Gastrocnemius medialis (tissue), 4 donors: ENCODE data around the gene ZNF787. TPM values are rescaled to one million over a fixed set of nuclear protein-coding genes. Genes with fewer than 3 reads are reported as not detected.

Experiments
- ATAC-seq, 2 donors: fragments of 150-250 bp; one replicate each; pipeline ENCODE4 v1.9.1; 2016
- DNase-seq, 2 donors: peaks; one replicate each; pipeline ENCODE4 v3.0.0-alpha.2; 2019
- H3K27ac ChIP-seq, 4 donors: fragments of 200-600 bp; sonication (generic); 1 replicate in 1 of 4; 2 replicates in 3 of 4; pipeline ENCODE4 v1.5.1; 2016 to 2018; ENCODE audit warnings: mild to moderate bottlenecking in 2 of 4, moderate library complexity in 1 of 4
- H3K27me3 ChIP-seq, 3 donors: fragments of 200-600 bp; sonication (generic) in 2 of 3; 1 replicate in 1 of 3; 2 replicates in 2 of 3; pipeline versions ENCODE4 v1.5.1 to v1.6.0; 2016 to 2019; ENCODE audit warnings: mild to moderate bottlenecking in 1 of 3, moderate library complexity in 1 of 3
- H3K36me3 ChIP-seq, 2 donors: fragments of 200-600 bp; sonication (generic) in 1 of 2; one replicate each; pipeline ENCODE4 v1.5.1; 2017 to 2018
- H3K4me1 ChIP-seq, 2 donors: fragments of 200-600 bp; sonication (generic) in 1 of 2; one replicate each; pipeline ENCODE4 v1.5.1; 2016 to 2017; ENCODE audit warnings: mild to moderate bottlenecking in 2 of 2
- H3K4me3 ChIP-seq, 4 donors: fragments of 200-600 bp; sonication (generic) in 3 of 4; 1 replicate in 1 of 4; 2 replicates in 3 of 4; pipeline ENCODE4 v1.5.1; 2016 to 2019; ENCODE audit warnings: mild to moderate bottlenecking in 2 of 4
- H3K9me3 ChIP-seq, 3 donors: fragments of 200-600 bp; sonication (generic) in 2 of 3; 1 replicate in 1 of 3; 2 replicates in 2 of 3; pipeline ENCODE4 v1.5.1; 2016 to 2019
- CTCF ChIP-seq, 5 experiments: fragments of 450-650 bp in 3 of 5; fragments of 200-600 bp in 2 of 5; sonication (generic) in 2 of 5; IDR thresholded peaks in 4 of 5; conservative IDR thresholded peaks in 1 of 5; 1 replicate in 4 of 5; 2 replicates in 1 of 5; pipeline ENCODE4 v1.5.1; 2016 to 2019; ENCODE audit warnings: antibody characterized with exemption in 5 of 5, mild to moderate bottlenecking in 3 of 5, moderate library complexity in 3 of 5
- POLR2A ChIP-seq, 2 donors: fragments of 450-650 bp; IDR thresholded peaks; one replicate each; pipeline ENCODE4 v1.6.1; 2017; ENCODE audit warnings: antibody characterized with exemption in 2 of 2, mild to moderate bottlenecking in 2 of 2, moderate library complexity in 2 of 2
- in situ Hi-C, 4 donors: fragments of 200-750 bp; cut with MboI; loops; one replicate each; pipeline versions ENCODE4 v1.15.0 to v1.8.0; 2017; ENCODE audit warnings: low sequenced_read_pairs in 4 of 4
- intact Hi-C: fragments of 100-400 bp; cut with DNase I; formaldehyde crosslinking; loops from one replicate; pipeline ENCODE4 v1.15.1; 2023; ENCODE audit warnings: low total_unique reads
- total RNA-seq, 4 donors: library from RNA; depleted of rRNA; stranded (reverse); fragments of >200 nt; gene quantifications; one replicate each; pipeline versions ENCODE4 v1.1.0 to v1.2.3, GENCODE V29; 2016

ZNF787 gene
- total RNA-seq, 4 donors from 2014 or later = 16.7 to 43.0 (median 26.5) TPM

GRCh38 chr19:56071151-56071550 is 49.9 kb downstream of the ZNF787 start:
- DNase-seq (no peak), ATAC-seq (no peak)
- in situ Hi-C loops (loop anchor here in 3 of 4 donors (10.0 kb wide), 3 partner anchors 94 to 284 kb away; no protein-coding TSS in a partner anchor), intact Hi-C loops (no loop called here)
- Histone ChIP-seq H3K27me3 (peaks cover 0 to 1% (median under 1%) of the 10 kb centered on the region in 3 donors), H3K9me3 (no peaks in the 10 kb centered on the region), H3K4me1 (no peaks in the 10 kb centered on the region), H3K36me3 (no peaks in the 10 kb centered on the region), H3K27ac (no peak overlapping the region), H3K4me3 (no peak overlapping the region)
- TF ChIP-seq CTCF (IDR thresholded peaks at IDR 0.05 in 4 of 5, conservative IDR thresholded peaks at IDR 0.05 in 1 of 5) (no peak), POLR2A (IDR thresholded peaks at IDR 0.05) (no peak)

GRCh38 chr19:56069642-56070041 is 51.5 kb downstream of the ZNF787 start:
- DNase-seq (no peak), ATAC-seq (no peak)
- H3K36me3 ChIP-seq = no peaks in the 10 kb centered on the region
- peaks cover 0 to 5% (median 2%) of the 10 kb centered on the region in 3 donors for H3K27me3 ChIP-seq
- in situ Hi-C loops (loop anchor here (5.0 to 10.0 kb wide), 4 partner anchors 95 to 285 kb away; no protein-coding TSS in a partner anchor), intact Hi-C loops (no loop called here)
- no peak overlapping the region for H3K27ac ChIP-seq
- TF ChIP-seq CTCF (IDR thresholded peaks at IDR 0.05 in 4 of 5, conservative IDR thresholded peaks at IDR 0.05 in 1 of 5) (no peak), POLR2A (IDR thresholded peaks at IDR 0.05) (no peak)
- no peaks in the 10 kb centered on the region for H3K4me1 ChIP-seq
- no peaks in the 10 kb centered on the region for H3K9me3 ChIP-seq
- no peak overlapping the region for H3K4me3 ChIP-seq

- Histone ChIP-seq H3K27me3 (peaks cover 0 to 5% (median 2%) of the 10 kb centered on the region in 3 donors), H3K9me3 (no peaks in the 10 kb centered on the region), H3K36me3 (no peaks in the 10 kb centered on the region), H3K4me1 (no peaks in the 10 kb centered on the region), H3K4me3 (peak overlapping the region in 1 of 4 donors; percentile 7), H3K27ac (no peak overlapping the region)
- in situ Hi-C loops = loop anchor here in 1 of 4 donors (5.0 kb wide), 1 partner anchor 281 kb away; no protein-coding TSS in a partner anchor
- TF ChIP-seq CTCF (IDR thresholded peaks at IDR 0.05 in 4 of 5, conservative IDR thresholded peaks at IDR 0.05 in 1 of 5) = peak; percentile 44 to 88 (median 71)
- no peak for TF ChIP-seq POLR2A (IDR thresholded peaks at IDR 0.05)
- ATAC-seq = peak in 1 of 2 donors; percentile 62
- DNase-seq = peak in 1 of 2 donors; percentile 35
- intact Hi-C loops = no loop called here
These were observed 54.7 kb downstream of the ZNF787 start for GRCh38 chr19:56066152-56067023.

DNA sequence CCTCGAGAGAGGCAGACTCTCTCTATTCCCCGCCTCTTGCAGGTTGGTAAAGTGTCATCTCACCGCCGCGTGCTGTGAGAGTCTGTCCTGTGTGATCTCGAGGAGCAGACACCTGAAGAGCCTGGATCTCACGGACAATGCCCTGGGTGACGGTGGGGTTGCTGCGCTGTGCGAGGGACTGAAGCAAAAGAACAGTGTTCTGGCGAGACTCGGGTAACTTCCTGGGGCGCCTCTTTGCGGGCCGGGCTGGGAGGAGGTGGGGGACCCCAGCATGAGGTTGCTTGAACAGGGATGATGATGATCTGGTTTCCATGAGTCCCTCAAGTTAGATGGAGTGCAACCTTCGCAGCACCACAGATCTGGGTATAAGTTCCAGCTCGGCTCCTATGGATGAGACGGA is 67.5 kb downstream of the ZNF787 start:
- Histone ChIP-seq H3K36me3 (no peaks in the 10 kb centered on the region), H3K9me3 (no peaks in the 10 kb centered on the region), H3K4me1 (no peaks in the 10 kb centered on the region), H3K27ac (no peak overlapping the region), H3K27me3 (no peaks in the 10 kb centered on the region), H3K4me3 (no peak overlapping the region)
- in situ Hi-C loops (no loop called here), intact Hi-C loops (no loop called here)
- DNase-seq = no peak
- no peak for ATAC-seq
- TF ChIP-seq CTCF (IDR thresholded peaks at IDR 0.05 in 4 of 5, conservative IDR thresholded peaks at IDR 0.05 in 1 of 5) = no peak
- TF ChIP-seq POLR2A (IDR thresholded peaks at IDR 0.05) = no peak

Other genes with a start within 250 kb of the ZNF787 start
- gene NLRP13, start 189.0 kb downstream of the ZNF787 start, total RNA-seq = not detected
- not detected for gene NLRP8, start 173.5 kb downstream of the ZNF787 start, total RNA-seq
- gene NLRP5, start 134.5 kb downstream of the ZNF787 start, total RNA-seq = not detected
- gene ZNF444, start 20.0 kb upstream of the ZNF787 start, total RNA-seq = 10 to 100 TPM; 16.4 to 38.9 (median 24.9) TPM
- gene GALP, start 54.7 kb upstream of the ZNF787 start, total RNA-seq = not detected
- not detected for gene ZSCAN5B, start 76.5 kb upstream of the ZNF787 start, total RNA-seq
- not detected for gene ZSCAN5C, start 81.0 kb upstream of the ZNF787 start, total RNA-seq
- gene EDDM13, start 151.5 kb upstream of the ZNF787 start, total RNA-seq = not detected
- gene ZSCAN5A, start 193.5 kb upstream of the ZNF787 start, total RNA-seq = 10 to 100 TPM in 1 of 4 donors, 1 to 10 TPM in 2, under 1 TPM in 1; 1.00 to 26.1 (median 3.6) TPM